Immature natural killer cell (primary cell): ENCODE results near the gene SLC5A10. TPM values are rescaled to one million over a fixed set of nuclear protein-coding genes. Genes with fewer than 3 reads are reported as not detected.
"Not testable (repeated sequence)": the region's sequence is repeated elsewhere in the genome, so short reads cannot be mapped to it uniquely, and the experiment has no call there.

ENCODE experiments used
- DNase-seq, 3 donors: peaks; one replicate each; pipeline ENCODE4 v3.0.0; 2022; ENCODE audit warnings: mixed read lengths in 1 of 3
- H3K27ac Mint-ChIP-seq, 6 donors: one replicate each; pipeline ENCODE4 v1.8.0; 2020; ENCODE audit warnings: mixed read lengths in 6 of 6, mild to moderate bottlenecking in 5 of 6, inconsistent platforms in 4 of 6, moderate library complexity in 3 of 6
- H3K27me3 Mint-ChIP-seq, 3 donors: one replicate each; pipeline ENCODE4 v1.8.0; 2020 to 2021; ENCODE audit warnings: low read depth in 3 of 3, mild to moderate bottlenecking in 3 of 3, mixed read lengths in 3 of 3, moderate library complexity in 3 of 3, inconsistent platforms in 1 of 3
- H3K36me3 Mint-ChIP-seq, 3 donors: one replicate each; pipeline ENCODE4 v1.8.0; 2020; ENCODE audit warnings: mixed read lengths in 3 of 3, inconsistent platforms in 2 of 3, mild to moderate bottlenecking in 2 of 3
- H3K4me1 Mint-ChIP-seq, 2 donors: one replicate each; pipeline ENCODE4 v1.8.0; 2020; ENCODE audit warnings: inconsistent platforms in 2 of 2, mild to moderate bottlenecking in 2 of 2, mixed read lengths in 2 of 2, moderate library complexity in 1 of 2
- H3K4me3 Mint-ChIP-seq, 5 donors: one replicate each; pipeline ENCODE4 v1.8.0; 2020; ENCODE audit warnings: mild to moderate bottlenecking in 5 of 5, mixed read lengths in 5 of 5, inconsistent platforms in 3 of 5, moderate library complexity in 3 of 5
- H3K9me3 Mint-ChIP-seq, 6 donors: one replicate each; pipeline ENCODE4 v1.8.0; 2020; ENCODE audit warnings: mild to moderate bottlenecking in 6 of 6, mixed read lengths in 6 of 6, inconsistent platforms in 4 of 6, moderate library complexity in 3 of 6
- polyA plus RNA-seq, 3 donors: library from polyadenylated mRNA; unstranded; fragments of 300-500 nt; fragmentation: Illumina TruSeq; gene quantifications; one replicate each; pipeline ENCODE4 v1.2.3, GENCODE V29; 2021

Gene SLC5A10
- polyA plus RNA-seq, 3 donors from 2014 or later = not detected

- DNase-seq = no peak
- no peaks in the 10 kb centered on the region for H3K36me3 Mint-ChIP-seq
- H3K9me3 Mint-ChIP-seq = no peaks in the 10 kb centered on the region
- H3K27me3 Mint-ChIP-seq = peaks cover 2 to 10% (median 8%) of the 10 kb centered on the region in 3 donors
- no peak overlapping the region for H3K27ac Mint-ChIP-seq
- H3K4me3 Mint-ChIP-seq = no peak overlapping the region
- peaks cover 8% of the 10 kb centered on the region in 2 donors for H3K4me1 Mint-ChIP-seq
Observed at GRCh38 chr17:18953231-18953728, 1.3 kb downstream of the SLC5A10 start.

GRCh38 chr17:18954321-18954720, 2.4 kb downstream of the SLC5A10 start:
- peaks cover 8% of the 10 kb centered on the region in 2 donors for H3K4me1 Mint-ChIP-seq
- no peaks in the 10 kb centered on the region for H3K36me3 Mint-ChIP-seq
- no peak overlapping the region for H3K4me3 Mint-ChIP-seq
- peaks cover 2 to 10% (median 8%) of the 10 kb centered on the region in 3 donors for H3K27me3 Mint-ChIP-seq
- no peak overlapping the region for H3K27ac Mint-ChIP-seq
- H3K9me3 Mint-ChIP-seq = no peaks in the 10 kb centered on the region
- no peak for DNase-seq

- no peaks in the 10 kb centered on the region for H3K9me3 Mint-ChIP-seq
- no peak overlapping the region for H3K4me3 Mint-ChIP-seq
- DNase-seq = no peak
- no peaks in the 10 kb centered on the region for H3K36me3 Mint-ChIP-seq
- peaks cover 2 to 10% (median 8%) of the 10 kb centered on the region in 3 donors for H3K27me3 Mint-ChIP-seq
- peaks cover 8% of the 10 kb centered on the region in 2 donors for H3K4me1 Mint-ChIP-seq
- H3K27ac Mint-ChIP-seq = no peak overlapping the region
Observed at GRCh38 chr17:18955009-18955408, 3.0 kb downstream of the SLC5A10 start.

- H3K36me3 Mint-ChIP-seq, H3K4me3 Mint-ChIP-seq, DNase-seq, H3K27ac Mint-ChIP-seq, H3K9me3 Mint-ChIP-seq, H3K27me3 Mint-ChIP-seq: not testable (repeated sequence)
- peaks cover 8 to 12% of the 10 kb centered on the region in 2 donors for H3K4me1 Mint-ChIP-seq
Observed at GRCh38 chr17:18956021-18956420, 4.1 kb downstream of the SLC5A10 start.

- H3K9me3 Mint-ChIP-seq = no peaks in the 10 kb centered on the region
- H3K27ac Mint-ChIP-seq = no peak overlapping the region
- DNase-seq = no peak
- H3K36me3 Mint-ChIP-seq = no peaks in the 10 kb centered on the region
- peaks cover 5% of the 10 kb centered on the region in 3 donors for H3K27me3 Mint-ChIP-seq
- peaks cover 8 to 12% of the 10 kb centered on the region in 2 donors for H3K4me1 Mint-ChIP-seq
- H3K4me3 Mint-ChIP-seq = no peak overlapping the region
Observed at GRCh38 chr17:18956581-18956980, 4.6 kb downstream of the SLC5A10 start.

- Mint-ChIP-seq H3K4me3 (no peak overlapping the region), H3K9me3 (no peaks in the 10 kb centered on the region), H3K36me3 (no peaks in the 10 kb centered on the region), H3K27ac (no peak overlapping the region), H3K27me3 (peaks cover 3 to 7% (median 5%) of the 10 kb centered on the region in 3 donors), H3K4me1 (peaks cover 8 to 12% of the 10 kb centered on the region in 2 donors)
- no peak for DNase-seq
Observed at GRCh38 chr17:18957831-18958230, 5.9 kb downstream of the SLC5A10 start.

GRCh38 chr17:18958611-18959010, 6.6 kb downstream of the SLC5A10 start:
- Mint-ChIP-seq H3K4me3 (no peak overlapping the region), H3K36me3 (no peaks in the 10 kb centered on the region), H3K9me3 (no peaks in the 10 kb centered on the region), H3K27me3 (peaks cover 0 to 7% (median 5%) of the 10 kb centered on the region in 3 donors), H3K4me1 (peaks cover 8 to 12% of the 10 kb centered on the region in 2 donors), H3K27ac (no peak overlapping the region)
- DNase-seq = no peak

GRCh38 chr17:18959071-18959844, 7.3 kb downstream of the SLC5A10 start:
- no peaks in the 10 kb centered on the region for H3K36me3 Mint-ChIP-seq
- DNase-seq = no peak
- no peak overlapping the region for H3K27ac Mint-ChIP-seq
- peaks cover 0 to 7% (median 2%) of the 10 kb centered on the region in 3 donors for H3K27me3 Mint-ChIP-seq
- no peak overlapping the region for H3K4me3 Mint-ChIP-seq
- H3K9me3 Mint-ChIP-seq = no peaks in the 10 kb centered on the region
- peaks cover 8 to 12% of the 10 kb centered on the region in 2 donors for H3K4me1 Mint-ChIP-seq

GRCh38 chr17:18959845-18960240, 7.9 kb downstream of the SLC5A10 start:
- H3K36me3 Mint-ChIP-seq = no peaks in the 10 kb centered on the region
- H3K4me1 Mint-ChIP-seq = peaks cover 8 to 12% of the 10 kb centered on the region in 2 donors
- no peak overlapping the region for H3K27ac Mint-ChIP-seq

GRCh38 chr17:18960241-18960665, 8.3 kb downstream of the SLC5A10 start:
- no peaks in the 10 kb centered on the region for H3K9me3 Mint-ChIP-seq
- H3K36me3 Mint-ChIP-seq = no peaks in the 10 kb centered on the region
- peaks cover 5 to 9% of the 10 kb centered on the region in 2 donors for H3K4me1 Mint-ChIP-seq
- DNase-seq = no peak
- no peak overlapping the region for H3K27ac Mint-ChIP-seq
- H3K27me3 Mint-ChIP-seq = peaks cover 0 to 7% (median 2%) of the 10 kb centered on the region in 3 donors
- no peak overlapping the region for H3K4me3 Mint-ChIP-seq

More at GRCh38 chr17:18959845-18960240, 7.9 kb downstream of the SLC5A10 start:
- DNase-seq = no peak
- Mint-ChIP-seq H3K9me3 (no peaks in the 10 kb centered on the region), H3K4me3 (no peak overlapping the region), H3K27me3 (peaks cover 0 to 7% (median 0%) of the 10 kb centered on the region in 3 donors)

GRCh38 chr17:18960803-18961511, 9.0 kb downstream of the SLC5A10 start:
- Mint-ChIP-seq H3K36me3 (no peaks in the 10 kb centered on the region), H3K9me3 (no peaks in the 10 kb centered on the region), H3K4me3 (no peak overlapping the region), H3K27me3 (peaks cover 0 to 4% (median 2%) of the 10 kb centered on the region in 3 donors), H3K27ac (peak overlapping the region in 1 of 6 donors; percentile 55), H3K4me1 (peaks cover 0 to 4% of the 10 kb centered on the region in 2 donors)
- peak; percentile 73 to 76 (median 76) for DNase-seq

- H3K36me3 Mint-ChIP-seq = no peaks in the 10 kb centered on the region
- H3K4me1 Mint-ChIP-seq = peaks cover 0 to 4% of the 10 kb centered on the region in 2 donors
- no peak overlapping the region for H3K4me3 Mint-ChIP-seq
- H3K27me3 Mint-ChIP-seq = peaks cover under 1 to 4% (median 2%) of the 10 kb centered on the region in 3 donors
- H3K27ac Mint-ChIP-seq = peak overlapping the region in 1 of 6 donors; percentile 69
- DNase-seq = no peak
- no peaks in the 10 kb centered on the region for H3K9me3 Mint-ChIP-seq
Observed at GRCh38 chr17:18961634-18962493, 9.9 kb downstream of the SLC5A10 start.

GRCh38 chr17:18962494-18962815, 10.5 kb downstream of the SLC5A10 start:
- H3K27ac Mint-ChIP-seq = peak overlapping the region in 1 of 6 donors; percentile 69
- peaks cover 2 to 4% (median 2%) of the 10 kb centered on the region in 3 donors for H3K27me3 Mint-ChIP-seq

More at GRCh38 chr17:18962494-18962815, 10.5 kb downstream of the SLC5A10 start:
- no peak overlapping the region for H3K4me3 Mint-ChIP-seq
- H3K36me3 Mint-ChIP-seq = no peaks in the 10 kb centered on the region
- no peaks in the 10 kb centered on the region for H3K9me3 Mint-ChIP-seq
- DNase-seq = no peak
- H3K4me1 Mint-ChIP-seq = peaks cover 0 to 4% of the 10 kb centered on the region in 2 donors
